H1 (cell line): ENCODE results near the gene GRID1. TPM values are rescaled to one million over a fixed set of nuclear protein-coding genes. Genes with fewer than 3 reads are reported as not detected.

Source experiments
- CTCF ChIA-PET: fragments of 300-600 bp; sonication (Branson Sonifier 250); formaldehyde crosslinking; loops from one replicate; lab custom pipeline; 2021; ENCODE audit not compliant: partially characterized antibody; lab: Charles Lee
- POLR2A ChIA-PET: fragments of 300-600 bp; sonication (Branson Sonifier 250); formaldehyde crosslinking; loops from one replicate; lab custom pipeline; 2021; ENCODE audit warnings: inconsistent platforms; ENCODE audit not compliant: partially characterized antibody; lab: Charles Lee
- DNase-seq, 2 experiments: peaks; one replicate each; pipeline versions ENCODE4 v3.0.0 to v3.0.0-alpha.2; 2010 to 2022; ENCODE audit warnings: low spot score in 2 of 2, low read depth in 1 of 2, mixed read lengths in 1 of 2
- FAIRE-seq: peaks from 2 replicates; lab custom pipeline; 2011; peaks lifted over from hg19 to GRCh38; lab: Jason Lieb, UNC
- H2AFZ ChIP-seq: 2 replicates; pipeline ENCODE4 v1.8.1; 2012; ENCODE audit warnings: low read length, inconsistent platforms
- H2AK5ac ChIP-seq: 2 replicates; pipeline ENCODE4 v1.6.1; 2013; ENCODE audit warnings: low read depth, low read length
- H2BK120ac ChIP-seq: replicated peaks from 2 replicates; pipeline ENCODE3; 2013; ENCODE audit warnings: low read depth, low read length, inconsistent platforms
- H2BK12ac ChIP-seq: 2 replicates; pipeline ENCODE4 v1.6.1; 2013; ENCODE audit warnings: low read depth, low read length
- H2BK15ac ChIP-seq: 2 replicates; pipeline ENCODE4 v1.6.1; 2013; ENCODE audit warnings: low read length
- H2BK20ac ChIP-seq: 2 replicates; pipeline ENCODE4 v1.6.1; 2013; ENCODE audit warnings: low read length
- H2BK5ac ChIP-seq: 2 replicates; pipeline ENCODE4 v1.6.1; 2013; ENCODE audit warnings: low read depth, low read length
- H3K14ac ChIP-seq: 2 replicates; pipeline ENCODE4 v1.6.1; 2013; ENCODE audit warnings: inconsistent platforms; ENCODE audit not compliant: insufficient read length
- H3K18ac ChIP-seq: 2 replicates; pipeline ENCODE4 v1.6.1; 2013; ENCODE audit warnings: low read length; ENCODE audit errors: extremely low read depth
- H3K23ac ChIP-seq: 2 replicates; pipeline ENCODE4 v1.6.1; 2013; ENCODE audit warnings: inconsistent platforms; ENCODE audit not compliant: insufficient read length
- H3K23me2 ChIP-seq: 2 replicates; pipeline ENCODE4 v1.6.1; 2013; ENCODE audit warnings: low read depth, low read length
- H3K27ac ChIP-seq: 2 replicates; pipeline ENCODE4 v1.6.1; 2011; ENCODE audit warnings: low read depth, low read length, inconsistent platforms
- H3K27me3 ChIP-seq, 4 experiments: replicated peaks in 1 of 4; 1 replicate in 1 of 4; 2 replicates in 3 of 4; pipeline versions ENCODE4 v1.6.1 to v1.8.1; 2011 to 2013; ENCODE audit warnings: low read length in 3 of 4, mild to moderate bottlenecking in 3 of 4, inconsistent platforms in 2 of 4, mixed read lengths in 2 of 4, moderate library complexity in 1 of 4; ENCODE audit not compliant: control insufficient read depth in 3 of 4, insufficient read depth in 3 of 4; ENCODE audit errors: extremely low read depth in 1 of 4
- H3K36me3 ChIP-seq, 4 experiments: 2 replicates each; pipeline versions ENCODE4 v1.6.1 to v1.8.1; 2011 to 2013; ENCODE audit warnings: mild to moderate bottlenecking in 4 of 4, low read length in 3 of 4, moderate library complexity in 2 of 4, control low read depth in 1 of 4, inconsistent platforms in 1 of 4; ENCODE audit not compliant: insufficient read depth in 4 of 4, control insufficient read depth in 2 of 4
- H3K4ac ChIP-seq: replicated peaks from 2 replicates; pipeline ENCODE3; 2013; ENCODE audit warnings: low read length, low read depth, mixed read lengths, inconsistent platforms; ENCODE audit not compliant: insufficient read length
- H3K4me1 ChIP-seq, 4 experiments: replicated peaks in 1 of 4; 1 replicate in 1 of 4; 2 replicates in 3 of 4; pipeline versions ENCODE4 v1.6.1 to v1.8.1; 2011 to 2013; ENCODE audit warnings: low read length in 3 of 4, inconsistent platforms in 2 of 4, mixed read lengths in 1 of 4; ENCODE audit not compliant: insufficient read depth in 4 of 4, control insufficient read depth in 3 of 4
- H3K4me2 ChIP-seq, 2 experiments: 2 replicates each; pipeline versions ENCODE4 v1.6.1 to v1.8.1; 2011 to 2013; ENCODE audit warnings: low read depth in 2 of 2, low read length in 2 of 2, control low read depth in 1 of 2, inconsistent platforms in 1 of 2, mild to moderate bottlenecking in 1 of 2; ENCODE audit not compliant: insufficient read depth in 1 of 2
- H3K4me3 ChIP-seq, 4 experiments: fragments of 200-600, 300-600 bp in 1 of 4; sonication (generic), shearing (Covaris generic), sonication (Bioruptor Twin) in 1 of 4; 2 replicates each; pipeline versions ENCODE4 v1.5.1 to v1.8.1; 2011 to 2016; ENCODE audit warnings: low read length in 4 of 4, low read depth in 3 of 4, control low read depth in 2 of 4, inconsistent platforms in 2 of 4, mild to moderate bottlenecking in 2 of 4, mixed read lengths in 1 of 4, moderate library complexity in 1 of 4; ENCODE audit not compliant: insufficient read depth in 2 of 4; ENCODE audit errors: extremely low read depth in 1 of 4
- H3K56ac ChIP-seq: replicated peaks from 2 replicates; pipeline ENCODE3; 2013; ENCODE audit warnings: low read depth, mild to moderate bottlenecking, mixed read lengths, low read length, inconsistent platforms; ENCODE audit not compliant: insufficient read length
- H3K79me1 ChIP-seq: 2 replicates; pipeline ENCODE4 v1.6.1; 2013; ENCODE audit warnings: low read depth, low read length, control low read depth
- H3K79me2 ChIP-seq, 2 experiments: 2 replicates each; pipeline versions ENCODE4 v1.6.1 to v1.8.1; 2012 to 2013; ENCODE audit warnings: low read length in 2 of 2, mild to moderate bottlenecking in 2 of 2, inconsistent platforms in 1 of 2; ENCODE audit not compliant: insufficient read depth in 2 of 2, control insufficient read depth in 1 of 2
- H3K9ac ChIP-seq, 4 experiments: replicated peaks in 1 of 4; 1 replicate in 1 of 4; 2 replicates in 3 of 4; pipeline versions ENCODE4 v1.6.1 to v1.8.1; 2011 to 2013; ENCODE audit warnings: low read depth in 3 of 4, low read length in 3 of 4, control low read depth in 2 of 4, mild to moderate bottlenecking in 2 of 4, moderate library complexity in 2 of 4, inconsistent platforms in 1 of 4; ENCODE audit errors: extremely low read depth in 1 of 4
- H3K9me3 ChIP-seq, 2 experiments: 2 replicates each; pipeline versions ENCODE4 v1.6.1 to v1.8.1; 2012 to 2013; ENCODE audit warnings: mild to moderate bottlenecking in 2 of 2, moderate library complexity in 2 of 2, control low read depth in 1 of 2, inconsistent platforms in 1 of 2, low read depth in 1 of 2, low read length in 1 of 2, mixed read lengths in 1 of 2; ENCODE audit not compliant: insufficient read depth in 2 of 2
- H4K20me1 ChIP-seq, 2 experiments: replicated peaks in 1 of 2; 2 replicates each; pipeline versions ENCODE3 to v1.8.1; 2011 to 2013; ENCODE audit warnings: inconsistent platforms in 2 of 2, low read length in 2 of 2, mild to moderate bottlenecking in 1 of 2; ENCODE audit not compliant: insufficient read depth in 2 of 2, control insufficient read depth in 1 of 2
- H4K5ac ChIP-seq: 2 replicates; pipeline ENCODE4 v1.6.1; 2013; ENCODE audit warnings: low read length, low read depth, mixed read lengths, inconsistent platforms; ENCODE audit not compliant: insufficient read length
- H4K8ac ChIP-seq: 2 replicates; pipeline ENCODE4 v1.8.0; 2013; ENCODE audit warnings: mild to moderate bottlenecking, moderate library complexity, low read length, inconsistent platforms; ENCODE audit not compliant: insufficient read depth; ENCODE audit errors: extremely low read depth
- H4K91ac ChIP-seq: replicated peaks from 2 replicates; pipeline ENCODE3; 2013; ENCODE audit warnings: low read length, mixed read lengths, inconsistent platforms; ENCODE audit not compliant: insufficient read length
- CBX8 ChIP-seq: fragments of 300-800, 300-1000 bp; sonication (generic); IDR thresholded peaks from 2 replicates; pipeline ENCODE4 v1.7.1; 2016; ENCODE audit warnings: low read depth, low read length, borderline replicate concordance
- CHD2 ChIP-seq: IDR thresholded peaks from 2 replicates; pipeline ENCODE4 v1.6.1; 2012; ENCODE audit warnings: low read length, improper control_type of control experiment
- EP300 ChIP-seq, 2 experiments: IDR thresholded peaks; 1 replicate in 1 of 2; 2 replicates in 1 of 2; pipeline ENCODE4 v1.6.1; 2011 to 2012; ENCODE audit warnings: low read depth in 2 of 2, low read length in 2 of 2, mild to moderate bottlenecking in 2 of 2, borderline replicate concordance in 1 of 2, inconsistent platforms in 1 of 2, moderate library complexity in 1 of 2
- HDAC2 ChIP-seq, 2 experiments: fragments of 300-600 bp in 1 of 2; sonication (generic) in 1 of 2; IDR thresholded peaks; 2 replicates each; pipeline ENCODE4 v1.6.1; 2011 to 2012; ENCODE audit warnings: low read depth in 2 of 2, low read length in 2 of 2, mild to moderate bottlenecking in 2 of 2, moderate library complexity in 2 of 2, borderline replicate concordance in 1 of 2, inconsistent platforms in 1 of 2
- MAFK ChIP-seq: IDR thresholded peaks from 2 replicates; pipeline ENCODE4 v1.6.1; 2012; ENCODE audit warnings: low read depth, mild to moderate bottlenecking, improper control_type of control experiment, low read length
- RAD21 ChIP-seq, 2 experiments: IDR thresholded peaks in 1 of 2; conservative IDR thresholded peaks in 1 of 2; 2 replicates each; pipeline ENCODE4 v1.6.1; 2011; ENCODE audit warnings: low read depth in 2 of 2, low read length in 2 of 2, improper control_type of control experiment in 1 of 2, inconsistent platforms in 1 of 2, mild to moderate bottlenecking in 1 of 2, moderate library complexity in 1 of 2
- RFX5 ChIP-seq: IDR thresholded peaks from 2 replicates; pipeline ENCODE4 v1.6.1; 2011; ENCODE audit warnings: low read depth, low read length, improper control_type of control experiment, borderline replicate concordance
- SIX5 ChIP-seq: IDR thresholded peaks from 2 replicates; pipeline ENCODE4 v1.6.1; 2011; ENCODE audit warnings: mild to moderate bottlenecking, low read depth, low read length
- SP1 ChIP-seq: IDR thresholded peaks from 2 replicates; pipeline ENCODE4 v1.6.1; 2011; ENCODE audit warnings: low read depth, low read length
- TAF1 ChIP-seq: IDR thresholded peaks from 2 replicates; pipeline ENCODE4 v1.6.1; 2011; ENCODE audit warnings: mild to moderate bottlenecking, low read depth, low read length
- TBP ChIP-seq: IDR thresholded peaks from 2 replicates; pipeline ENCODE4 v1.6.1; 2011; ENCODE audit warnings: low read depth, low read length, improper control_type of control experiment
- TEAD4 ChIP-seq: IDR thresholded peaks from 2 replicates; pipeline ENCODE4 v1.6.1; 2012; ENCODE audit warnings: low read depth, low read length, inconsistent platforms, mixed read lengths
- WGBS, 2 experiments: shearing (Covaris generic) in 1 of 2; methylation state at CpG; one replicate each; pipeline versions ENCODE4 v1.1.6 to v1.1.7; 2013 to 2015; ENCODE audit warnings: low lambda C conversion rate in 2 of 2, mixed read lengths in 2 of 2, inconsistent platforms in 1 of 2, low coverage in 1 of 2, missing lambda C conversion rate in 1 of 2; ENCODE audit not compliant: insufficient replicate concordance in 2 of 2, insufficient coverage in 1 of 2, insufficient read length in 1 of 2; ENCODE audit errors: extremely low coverage in 1 of 2, missing lambda C conversion rate in 1 of 2; 5-methylcytosine and 5-hydroxymethylcytosine counted together
- polyA plus RNA-seq, 7 experiments: library from polyadenylated mRNA; depleted of rRNA in 3 of 7; stranded (reverse) in 5 of 7; unstranded in 2 of 7; fragments of >200 nt in 5 of 7; fragments of 200-250 nt in 2 of 7; gene quantifications; 1 replicate in 5 of 7; 2 replicates in 1 of 7; 4 replicates in 1 of 7; pipeline versions ENCODE4 v1.2.1 to v1.2.3, GENCODE V29; 2011 to 2013; ENCODE audit warnings: missing spikeins in 2 of 7, mixed read lengths in 2 of 7
- total RNA-seq: library from RNA; stranded (reverse); fragmentation: NEBNext Ultra II Directional; extraction: Animal tissue kit (Norgen Biotek cat#: 25700); gene quantifications from 2 replicates; pipeline ENCODE4 v1.2.1, GENCODE V29; 2021

The GRID1 gene
- total and polyA plus RNA-seq, 2 of the 8 experiments (the other 6 are each of a cell fraction or from before 2014, with no cell fraction given): 0.22 to 0.30 TPM

DNA sequence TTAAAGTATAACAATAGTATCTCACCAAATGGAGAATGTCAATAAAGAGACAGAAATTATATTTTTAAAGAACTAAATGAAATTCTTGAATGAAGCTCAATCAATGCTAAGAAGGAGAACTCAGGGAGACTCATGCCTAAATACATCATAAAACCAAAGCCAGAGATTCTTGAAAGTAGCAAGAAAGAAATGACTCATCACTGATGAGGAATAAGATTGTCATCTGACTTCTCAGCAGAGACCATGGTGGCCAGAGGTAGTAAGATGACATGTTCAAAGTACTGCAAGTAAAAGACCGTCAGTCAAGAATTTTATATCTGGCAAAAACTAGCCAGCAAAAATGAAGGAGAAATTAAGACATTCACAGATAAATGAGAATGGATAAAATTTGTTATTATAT, 399.0 kb downstream of the GRID1 start:
- H3K23me2 ChIP-seq: no peaks in the 10 kb centered on the region
- H2BK15ac ChIP-seq: no peak overlapping the region
- H4K91ac ChIP-seq: no peak overlapping the region
- DNase-seq (no peak), FAIRE-seq (no peak)
- H4K8ac ChIP-seq: no peak overlapping the region
- no peak overlapping the region for H2BK5ac ChIP-seq
- POLR2A ChIA-PET: no interaction called here
- H2AFZ ChIP-seq: no peak overlapping the region
- no peak overlapping the region for H2BK12ac ChIP-seq
- H3K79me2 ChIP-seq: no peaks in the 10 kb centered on the region
- no peak overlapping the region for H3K23ac ChIP-seq
- H3K4me2 ChIP-seq: no peak overlapping the region
- no peak overlapping the region for H3K18ac ChIP-seq
- CTCF ChIA-PET: no interaction called here
- no peak overlapping the region for H3K9ac ChIP-seq
- H3K9me3 ChIP-seq: no peaks in the 10 kb centered on the region; a peak in 1 of 4 replicates
- no peak for TF ChIP-seq HDAC2 (IDR thresholded peaks at IDR 0.05; ENCODE audit: borderline replicate concordance in 1 of 2, low read depth in 2 of 2, low read length in 2 of 2)
- TF ChIP-seq SIX5: no peak
- TF ChIP-seq SP1: no peak
- no peak for TF ChIP-seq RFX5
- TF ChIP-seq RAD21 (IDR thresholded peaks at IDR 0.05 in 1 of 2, conservative IDR thresholded peaks at IDR 0.05 in 1 of 2; ENCODE audit: low read depth in 2 of 2, low read length in 2 of 2): no peak
- no peak for TF ChIP-seq CBX8
- no peak for TF ChIP-seq MAFK
- no peak for TF ChIP-seq TBP
- no peak for TF ChIP-seq TEAD4
- no peak for TF ChIP-seq EP300 (IDR thresholded peaks at IDR 0.05; ENCODE audit: borderline replicate concordance in 1 of 2, low read depth in 2 of 2, low read length in 2 of 2)
- no peak for TF ChIP-seq TAF1
- TF ChIP-seq CHD2: no peak
- no peaks in the 10 kb centered on the region for H3K27me3 ChIP-seq
- WGBS, 2 experiments: 83% methylated on average over 1 of the region's 1 CpG; no CpG with 5 or more reads in 1 of the 2 experiments
- H3K56ac ChIP-seq: no peak overlapping the region
- H2BK20ac ChIP-seq: no peak overlapping the region
- no peaks in the 10 kb centered on the region for H3K36me3 ChIP-seq
- H2BK120ac ChIP-seq: no peak overlapping the region
- no peak overlapping the region for H3K4me3 ChIP-seq
- no peak overlapping the region for H3K27ac ChIP-seq
- H3K79me1 ChIP-seq: no peaks in the 10 kb centered on the region
- H3K4ac ChIP-seq: no peak overlapping the region
- H2AK5ac ChIP-seq: no peak overlapping the region
- no peak overlapping the region for H3K14ac ChIP-seq
- H4K20me1 ChIP-seq: no peaks in the 10 kb centered on the region
- no peak overlapping the region for H4K5ac ChIP-seq
- no peaks in the 10 kb centered on the region for H3K4me1 ChIP-seq
